Measurements from ENCODE around the gene ZBTB20.

- TF ChIP-seq CTCF (IDR thresholded peaks at IDR 0.05; ENCODE audit: insufficient read depth, low read length, poor library complexity, severe bottlenecking) (no peak), EZH2phosphoT487 (conservative IDR thresholded peaks at IDR 0.05; ENCODE audit: low read length) (no peak)
Observed at GRCh38 chr3:114721209-114721608, 425.9 kb downstream of the ZBTB20 start.

Data from SU-DHL-6 (cell line).